Measurements from ENCODE around the gene SLC19A1.

DNA sequence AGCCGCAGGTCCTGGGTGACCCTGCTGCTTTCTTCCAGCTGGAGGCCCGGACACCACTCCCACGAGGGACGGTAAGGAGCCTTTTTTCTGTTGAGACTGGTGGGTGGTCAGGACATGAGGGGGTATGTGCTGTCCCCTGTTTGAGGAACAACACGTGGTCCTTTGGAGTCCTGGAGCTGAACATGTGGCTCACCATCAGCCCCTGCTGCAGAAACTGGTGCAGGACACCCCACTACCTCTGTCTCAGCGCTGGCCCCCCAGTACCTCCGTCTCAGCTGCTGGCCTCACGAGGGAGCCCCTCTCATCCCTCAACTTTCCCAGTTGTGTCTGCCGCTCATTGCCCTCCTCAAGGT lies 34.7 kb downstream of the SLC19A1 start:
- TF ChIP-seq POLR2A (IDR thresholded peaks at IDR 0.05; ENCODE audit: low read depth, low read length) (no peak), TAF1 (IDR thresholded peaks at IDR 0.05; ENCODE audit: borderline replicate concordance, low read depth, low read length) (no peak)
